Dermis microvascular lymphatic vessel endothelial cell (primary cell): ENCODE measurements around the gene RSBN1L. TPM values are rescaled to one million over a fixed set of nuclear protein-coding genes. Genes with fewer than 3 reads are reported as not detected.

Experiments
- total RNA-seq: library from RNA; depleted of rRNA; stranded (reverse); fragments of >200 nt; gene quantifications from 2 replicates; pipeline ENCODE4 v1.2.1, GENCODE V29; 2014

RSBN1L gene
- total RNA-seq, 1 donor from 2014 or later, result 10.4 TPM

Other genes with a start within 250 kb of the RSBN1L start
- gene PTPN12, start 159.2 kb upstream of the RSBN1L start, total RNA-seq, result 37.1 and 69.5 TPM in 2 replicates
- gene TMEM60, start 102.0 kb downstream of the RSBN1L start, total RNA-seq, result 8.2 and 11.9 TPM in 2 replicates
- 10.5 and 15.7 TPM in 2 replicates for gene PHTF2, start 102.3 kb downstream of the RSBN1L start, total RNA-seq